Measurements from ENCODE around the gene KRT6A. TPM values are rescaled to one million over a fixed set of nuclear protein-coding genes. Genes with fewer than 3 reads are reported as not detected.
"Not testable (repeated sequence)": the region's sequence is repeated elsewhere in the genome, so short reads cannot be mapped to it uniquely, and the experiment has no call there.

The KRT6A gene
- total and polyA plus RNA-seq, 2 donors = 14.4 to 671 TPM

DNA sequence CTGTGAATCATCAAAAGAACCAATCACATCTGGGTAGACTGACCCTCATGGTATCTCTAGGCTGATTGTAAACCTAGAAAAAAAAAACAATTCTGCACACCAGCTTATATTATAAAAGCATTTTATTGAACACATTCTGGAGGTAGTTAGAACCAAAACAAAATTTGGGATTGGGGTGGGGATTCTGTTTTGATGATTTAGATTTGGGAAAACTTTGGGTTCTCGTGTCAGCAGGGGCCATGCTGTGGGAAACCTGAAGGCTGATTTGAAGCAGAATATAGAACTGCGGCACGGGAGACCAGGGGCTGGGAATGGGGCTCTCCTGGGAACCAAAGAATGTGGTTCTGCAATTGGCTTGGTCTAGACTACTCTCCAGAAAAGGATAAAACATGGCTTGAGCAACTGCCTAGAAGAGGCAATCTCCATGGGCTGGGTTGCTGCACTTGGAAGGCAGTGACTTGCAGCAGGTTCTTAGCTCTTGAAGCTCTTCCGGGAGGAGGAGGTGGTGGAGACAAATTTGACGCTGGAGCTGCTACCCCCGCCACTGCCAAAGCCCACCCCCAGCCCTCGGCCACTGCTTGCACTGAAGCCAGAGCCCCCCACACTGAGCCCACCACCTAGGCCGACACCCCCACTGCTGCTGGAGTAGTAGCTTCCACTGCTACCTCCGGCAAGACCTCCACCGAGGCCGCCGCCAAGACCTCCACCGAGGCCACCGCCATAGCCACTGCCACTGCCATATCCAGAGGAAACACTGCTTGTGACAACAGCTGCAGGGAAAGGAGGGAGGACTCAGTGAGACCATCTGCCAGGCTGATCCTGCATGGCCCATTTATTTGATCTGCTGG is 21.6 kb upstream of the KRT6A start:
- H3K27me3 ChIP-seq (ENCODE audit: control insufficient read depth in 2 of 2, insufficient read depth in 1 of 2, low read length in 1 of 2) = no peaks in the 10 kb centered on the region
- no peaks in the 10 kb centered on the region for H3K4me1 ChIP-seq (ENCODE audit: control insufficient read depth in 2 of 2, insufficient read depth in 2 of 2, low read length in 2 of 2)
- WGBS = 95% methylated on average over 14 of the region's 14 CpGs
- H3K27ac ChIP-seq (ENCODE audit: low read depth in 1 of 2, low read length in 1 of 2) = no peak overlapping the region
- DNase-seq (ENCODE audit: low read depth in 6 of 9, low spot score in 9 of 9) = no peak
- H3K9me3 ChIP-seq (ENCODE audit: control insufficient read depth in 2 of 2, insufficient read depth in 1 of 2, low read length in 1 of 2) = no peaks in the 10 kb centered on the region
- no peak overlapping the region for H3K4me3 ChIP-seq (ENCODE audit: low read length in 2 of 2)
- H3K36me3 ChIP-seq (ENCODE audit: control insufficient read depth in 2 of 2, insufficient read depth in 2 of 2, low read length in 1 of 2) = peaks cover 0 to 5% of the 10 kb centered on the region in 2 donors

DNA sequence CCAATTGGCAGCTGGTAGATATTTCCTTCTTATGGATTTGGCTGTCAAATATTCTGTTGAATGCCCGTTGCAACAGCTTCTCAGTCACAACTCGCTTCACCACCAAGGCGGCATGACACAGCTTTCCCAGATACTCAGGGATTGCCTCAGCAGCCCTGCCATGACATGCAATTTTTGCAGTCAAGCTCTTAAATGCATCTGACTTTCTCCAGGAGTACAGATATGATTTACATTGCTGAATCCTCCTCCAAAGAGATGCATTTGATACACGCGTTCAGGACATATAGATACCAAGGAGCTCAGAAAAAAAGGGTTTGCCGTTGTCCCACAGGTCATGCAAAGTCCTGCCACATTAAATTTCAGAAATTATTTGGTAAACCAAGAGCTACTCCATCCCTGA is 20.7 kb upstream of the KRT6A start:
- DNase-seq (ENCODE audit: low read depth in 6 of 9, low spot score in 9 of 9) = no peak
- 89% methylated on average over 6 of the region's 6 CpGs for WGBS

DNA sequence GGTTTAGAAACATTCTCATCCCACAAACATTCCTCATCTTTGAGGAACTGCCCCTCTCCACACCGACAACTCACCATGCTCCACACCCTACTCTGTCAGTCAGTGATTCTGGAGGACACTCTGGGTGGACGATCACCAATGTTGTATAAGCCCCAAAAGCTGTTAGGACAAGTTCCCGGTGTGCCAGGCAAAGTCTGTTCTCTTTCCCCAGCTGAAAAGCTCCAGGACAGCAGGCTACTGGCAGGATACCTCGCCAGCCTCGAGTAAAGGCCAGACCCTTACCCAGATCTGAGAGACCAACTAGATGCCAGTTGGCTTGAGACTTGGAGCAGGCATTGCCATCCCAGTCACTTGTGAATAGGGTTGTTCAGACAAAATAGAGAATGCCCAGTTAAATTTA is 15.2 kb upstream of the KRT6A start:
- WGBS = 91% methylated on average over 5 of the region's 5 CpGs
- H3K9me3 ChIP-seq (ENCODE audit: control insufficient read depth in 2 of 2, insufficient read depth in 1 of 2, low read length in 1 of 2) = no peaks in the 10 kb centered on the region

More for the DNA sequence above, 20.7 kb upstream of the KRT6A start:
- peak overlapping the region in 1 of 2 donors; percentile 3 for H3K27ac ChIP-seq (ENCODE audit: low read depth in 1 of 2, low read length in 1 of 2)
- H3K27me3 ChIP-seq (ENCODE audit: control insufficient read depth in 2 of 2, insufficient read depth in 1 of 2, low read length in 1 of 2) = no peaks in the 10 kb centered on the region
- no peaks in the 10 kb centered on the region for H3K4me1 ChIP-seq (ENCODE audit: control insufficient read depth in 2 of 2, insufficient read depth in 2 of 2, low read length in 2 of 2)
- H3K36me3 ChIP-seq (ENCODE audit: control insufficient read depth in 2 of 2, insufficient read depth in 2 of 2, low read length in 1 of 2) = peaks cover 0 to 5% of the 10 kb centered on the region in 2 donors
- no peak overlapping the region for H3K4me3 ChIP-seq (ENCODE audit: low read length in 2 of 2)
- no peaks in the 10 kb centered on the region for H3K9me3 ChIP-seq (ENCODE audit: control insufficient read depth in 2 of 2, insufficient read depth in 1 of 2, low read length in 1 of 2)

DNA sequence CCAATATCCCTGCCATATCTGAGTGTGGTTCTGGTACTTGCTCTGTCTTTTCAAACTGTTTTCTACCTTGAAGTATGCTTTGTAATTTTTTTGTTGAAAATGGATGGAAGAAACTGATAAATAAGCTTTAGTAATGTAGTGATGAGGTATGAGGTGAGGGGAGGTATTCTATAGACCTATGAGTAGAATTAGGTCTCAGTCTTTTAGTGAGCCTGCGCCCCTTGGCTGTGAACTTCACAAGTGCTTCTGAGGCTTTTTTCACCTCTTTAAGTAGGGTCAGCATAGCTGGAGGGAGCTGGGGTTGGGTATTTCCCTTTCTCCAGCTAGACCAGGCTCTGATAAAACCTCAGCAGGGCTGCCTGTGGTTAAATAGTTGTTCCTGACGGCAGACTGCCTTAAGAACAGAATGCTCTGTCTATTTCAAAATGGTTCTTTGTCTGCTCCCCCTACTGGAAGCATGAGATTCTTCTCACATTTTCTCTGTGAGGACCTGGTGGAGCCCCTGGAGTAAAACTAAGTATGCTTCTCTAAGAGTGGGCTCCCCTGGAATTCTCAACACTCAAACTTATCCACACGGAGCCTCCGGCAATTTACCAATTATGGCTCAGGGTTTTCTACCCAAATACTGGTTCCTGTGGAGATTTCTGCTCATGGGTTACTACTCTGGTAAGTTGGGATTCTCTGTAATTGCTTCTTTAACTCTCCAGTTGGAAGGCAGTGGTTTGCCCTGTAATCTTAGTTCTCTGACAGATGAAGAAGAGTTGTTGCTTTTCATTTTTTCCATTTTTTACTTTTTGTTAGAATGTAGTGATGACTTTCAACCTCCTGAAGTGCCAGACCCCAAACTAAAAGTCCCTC is 14.0 kb upstream of the KRT6A start:
- no peak for DNase-seq (ENCODE audit: low read depth in 6 of 9, low spot score in 9 of 9)
- Histone ChIP-seq H3K36me3 (ENCODE audit: control insufficient read depth in 2 of 2, insufficient read depth in 2 of 2, low read length in 1 of 2) (no peaks in the 10 kb centered on the region), H3K27ac (ENCODE audit: low read depth in 1 of 2, low read length in 1 of 2) (no peak overlapping the region), H3K27me3 (ENCODE audit: control insufficient read depth in 2 of 2, insufficient read depth in 1 of 2, low read length in 1 of 2) (peaks cover 0 to 2% of the 10 kb centered on the region in 2 donors), H3K9me3 (ENCODE audit: control insufficient read depth in 2 of 2, insufficient read depth in 1 of 2, low read length in 1 of 2) (no peaks in the 10 kb centered on the region), H3K4me3 (ENCODE audit: low read length in 2 of 2) (no peak overlapping the region), H3K4me1 (ENCODE audit: control insufficient read depth in 2 of 2, insufficient read depth in 2 of 2, low read length in 2 of 2) (no peaks in the 10 kb centered on the region)
- 45% methylated on average over 4 of the region's 4 CpGs for WGBS

More for the DNA sequence above, 15.2 kb upstream of the KRT6A start:
- peaks cover 0 to 2% of the 10 kb centered on the region in 2 donors for H3K27me3 ChIP-seq (ENCODE audit: control insufficient read depth in 2 of 2, insufficient read depth in 1 of 2, low read length in 1 of 2)
- no peaks in the 10 kb centered on the region for H3K36me3 ChIP-seq (ENCODE audit: control insufficient read depth in 2 of 2, insufficient read depth in 2 of 2, low read length in 1 of 2)
- H3K4me1 ChIP-seq (ENCODE audit: control insufficient read depth in 2 of 2, insufficient read depth in 2 of 2, low read length in 2 of 2) = no peaks in the 10 kb centered on the region
- H3K27ac ChIP-seq (ENCODE audit: low read depth in 1 of 2, low read length in 1 of 2) = no peak overlapping the region
- no peak overlapping the region for H3K4me3 ChIP-seq (ENCODE audit: low read length in 2 of 2)
- no peak for DNase-seq (ENCODE audit: low read depth in 6 of 9, low spot score in 9 of 9)

DNA sequence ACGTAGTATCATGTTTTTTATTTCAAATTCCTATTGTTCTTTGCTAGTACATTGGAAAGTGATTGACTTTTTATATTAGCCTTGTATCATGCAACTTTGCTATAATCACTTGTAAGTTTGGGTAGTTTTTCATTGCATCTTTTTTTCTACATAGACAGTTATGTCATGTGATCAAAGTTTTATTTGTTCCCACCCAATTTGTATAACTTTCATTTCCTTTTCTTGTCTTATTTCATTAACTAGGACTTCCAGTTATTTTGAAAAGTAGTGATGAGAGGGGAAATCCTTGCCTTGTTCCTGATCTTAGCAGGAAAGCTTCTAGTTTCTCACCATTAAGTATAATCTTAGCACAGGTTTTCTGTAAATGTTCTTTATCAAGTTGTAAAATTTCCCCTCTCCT is 9.8 kb upstream of the KRT6A start:
- no peaks in the 10 kb centered on the region for H3K36me3 ChIP-seq (ENCODE audit: control insufficient read depth in 2 of 2, insufficient read depth in 2 of 2, low read length in 1 of 2)
- H3K4me1 ChIP-seq (ENCODE audit: control insufficient read depth in 2 of 2, insufficient read depth in 2 of 2, low read length in 2 of 2) = no peaks in the 10 kb centered on the region
- no peaks in the 10 kb centered on the region for H3K9me3 ChIP-seq (ENCODE audit: control insufficient read depth in 2 of 2, insufficient read depth in 1 of 2, low read length in 1 of 2)
- H3K27me3 ChIP-seq (ENCODE audit: control insufficient read depth in 2 of 2, insufficient read depth in 1 of 2, low read length in 1 of 2) = peaks cover 0 to 4% of the 10 kb centered on the region in 2 donors
- DNase-seq (ENCODE audit: low read depth in 6 of 9, low spot score in 9 of 9) = no peak
- H3K4me3 ChIP-seq (ENCODE audit: low read length in 2 of 2) = no peak overlapping the region
- 92% methylated on average over 1 of the region's 1 CpG for WGBS
- no peak overlapping the region for H3K27ac ChIP-seq (ENCODE audit: low read depth in 1 of 2, low read length in 1 of 2)

DNA sequence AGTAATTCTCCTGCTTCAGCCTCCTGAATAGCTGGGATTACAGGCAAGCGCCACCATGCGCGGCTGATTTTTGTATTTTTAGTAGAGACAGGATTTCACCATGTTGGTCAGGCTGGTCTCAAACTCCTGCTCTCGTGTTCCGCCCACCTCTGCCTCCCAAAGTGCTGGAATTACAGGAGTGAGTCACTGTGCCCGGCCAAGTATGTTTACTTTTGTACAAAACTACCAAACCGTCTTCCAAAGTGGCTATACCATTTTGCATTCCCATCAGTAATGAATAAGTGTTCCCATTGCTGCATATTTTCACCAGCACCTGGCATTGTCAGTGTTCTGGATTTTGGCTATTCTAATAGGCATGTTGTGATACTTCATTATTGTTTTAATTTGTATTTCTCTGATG is 8.4 kb upstream of the KRT6A start:
- Histone ChIP-seq H3K27me3 (ENCODE audit: control insufficient read depth in 2 of 2, insufficient read depth in 1 of 2, low read length in 1 of 2) (peaks cover 0 to 5% of the 10 kb centered on the region in 2 donors), H3K36me3 (ENCODE audit: control insufficient read depth in 2 of 2, insufficient read depth in 2 of 2, low read length in 1 of 2) (no peaks in the 10 kb centered on the region), H3K4me1 (ENCODE audit: control insufficient read depth in 2 of 2, insufficient read depth in 2 of 2, low read length in 2 of 2) (no peaks in the 10 kb centered on the region), H3K27ac (ENCODE audit: low read depth in 1 of 2, low read length in 1 of 2) (no peak overlapping the region), H3K4me3 (ENCODE audit: low read length in 2 of 2) (no peak overlapping the region), H3K9me3 (ENCODE audit: control insufficient read depth in 2 of 2, insufficient read depth in 1 of 2, low read length in 1 of 2) (no peaks in the 10 kb centered on the region)
- no peak for DNase-seq (ENCODE audit: low read depth in 6 of 9, low spot score in 9 of 9)
- 98% methylated on average over 7 of the region's 7 CpGs for WGBS

DNA sequence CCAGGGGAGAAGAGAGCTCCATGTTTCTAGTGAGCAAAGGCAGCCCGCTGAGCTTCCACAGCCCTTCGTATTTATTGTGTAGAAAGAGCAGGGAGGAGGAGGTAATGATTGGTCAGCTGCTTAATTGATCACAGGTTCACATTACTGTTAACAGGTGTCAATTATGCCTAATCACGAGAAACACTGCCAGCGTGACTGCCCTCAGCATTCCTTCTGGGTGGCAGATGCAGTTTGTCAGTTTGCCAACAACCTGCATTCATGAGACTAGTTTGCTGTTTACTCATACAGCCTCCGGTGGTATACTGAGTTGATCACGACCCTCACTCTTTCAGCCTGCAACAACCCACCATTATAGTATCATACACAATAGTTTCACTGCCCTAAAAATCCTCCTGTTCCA is 7.5 kb upstream of the KRT6A start:
- not testable (repeated sequence) for H3K27ac ChIP-seq (ENCODE audit: low read depth in 1 of 2, low read length in 1 of 2); DNase-seq (ENCODE audit: low read depth in 6 of 9, low spot score in 9 of 9); H3K9me3 ChIP-seq (ENCODE audit: control insufficient read depth in 2 of 2, insufficient read depth in 1 of 2, low read length in 1 of 2); H3K36me3 ChIP-seq (ENCODE audit: control insufficient read depth in 2 of 2, insufficient read depth in 2 of 2, low read length in 1 of 2); H3K27me3 ChIP-seq (ENCODE audit: control insufficient read depth in 2 of 2, insufficient read depth in 1 of 2, low read length in 1 of 2); H3K4me3 ChIP-seq (ENCODE audit: low read length in 2 of 2); H3K4me1 ChIP-seq (ENCODE audit: control insufficient read depth in 2 of 2, insufficient read depth in 2 of 2, low read length in 2 of 2)
- WGBS = 89% methylated on average over 6 of the region's 6 CpGs

DNA sequence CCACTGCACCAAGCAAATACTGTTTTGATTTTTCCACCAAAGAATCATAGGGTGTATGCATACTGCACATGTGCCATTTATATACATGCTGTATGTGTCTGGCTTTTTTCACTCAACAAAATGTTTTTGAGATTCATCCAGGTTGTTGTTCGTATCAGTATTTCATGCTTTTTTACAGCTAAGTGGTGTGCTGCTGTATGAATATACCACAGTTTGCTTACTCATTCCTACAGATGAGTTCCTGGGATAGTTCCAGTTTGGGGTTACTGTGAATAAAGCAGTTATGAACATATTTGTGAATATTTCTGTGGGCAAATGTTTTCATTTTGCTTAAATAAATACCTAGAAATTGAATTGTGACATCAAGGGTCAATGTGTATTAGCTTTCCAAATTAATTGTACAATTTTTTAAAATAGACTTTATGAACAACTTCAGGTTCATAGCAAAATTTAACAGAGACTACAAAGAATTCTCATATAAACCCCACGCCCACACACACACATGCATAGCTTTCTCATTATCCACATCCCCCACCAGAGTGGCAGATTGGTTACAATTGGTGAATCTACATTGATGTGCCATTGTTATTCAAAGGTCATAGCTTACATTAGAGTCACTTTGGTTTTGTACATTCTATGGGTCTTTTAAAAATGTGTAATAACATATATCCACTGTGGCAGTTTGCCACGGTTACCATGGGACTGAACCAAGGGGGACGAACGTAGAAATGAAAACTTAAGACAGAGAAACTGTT is 6.9 kb upstream of the KRT6A start:
- Histone ChIP-seq H3K36me3 (ENCODE audit: control insufficient read depth in 2 of 2, insufficient read depth in 2 of 2, low read length in 1 of 2) (no peaks in the 10 kb centered on the region), H3K9me3 (ENCODE audit: control insufficient read depth in 2 of 2, insufficient read depth in 1 of 2, low read length in 1 of 2) (no peaks in the 10 kb centered on the region), H3K27ac (ENCODE audit: low read depth in 1 of 2, low read length in 1 of 2) (no peak overlapping the region), H3K4me1 (ENCODE audit: control insufficient read depth in 2 of 2, insufficient read depth in 2 of 2, low read length in 2 of 2) (no peaks in the 10 kb centered on the region), H3K4me3 (ENCODE audit: low read length in 2 of 2) (no peak overlapping the region), H3K27me3 (ENCODE audit: control insufficient read depth in 2 of 2, insufficient read depth in 1 of 2, low read length in 1 of 2) (peaks cover 0 to 7% of the 10 kb centered on the region in 2 donors)
- DNase-seq (ENCODE audit: low read depth in 6 of 9, low spot score in 9 of 9) = no peak
- 92% methylated on average over 5 of the region's 5 CpGs for WGBS
